Measurements from ENCODE around the gene COL8A1. TPM values are rescaled to one million over a fixed set of nuclear protein-coding genes. Genes with fewer than 3 reads are reported as not detected.
"Not testable (repeated sequence)": the region's sequence is repeated elsewhere in the genome, so short reads cannot be mapped to it uniquely, and the experiment has no call there.

Gene COL8A1
- polyA plus RNA-seq, 3 donors = not detected

DNA sequence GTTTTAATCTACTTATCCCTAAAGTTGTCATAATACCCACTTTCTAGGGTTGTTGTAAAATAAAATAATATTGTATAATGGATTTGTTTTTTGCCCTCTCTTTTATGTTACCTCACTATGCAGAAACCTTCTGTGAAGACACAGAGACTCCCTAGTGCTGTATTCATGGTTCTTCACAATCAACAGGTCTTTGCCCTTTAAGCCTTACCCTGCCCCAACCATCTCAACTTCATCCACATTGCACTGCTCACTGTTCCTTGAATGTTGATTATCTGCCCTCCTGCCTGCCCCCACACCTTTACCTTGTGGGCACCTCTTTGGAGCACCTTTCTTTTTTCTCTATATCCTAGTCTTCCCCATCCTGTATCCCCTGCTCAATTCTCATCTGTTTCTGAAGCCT lies 200.4 kb downstream of the COL8A1 start:
- no peaks in the 10 kb centered on the region for H3K4me1 Mint-ChIP-seq
- H3K9me3 Mint-ChIP-seq = no peaks in the 10 kb centered on the region
- no peaks in the 10 kb centered on the region for H3K79me2 ChIP-seq (ENCODE audit: insufficient read depth, low read length)

DNA sequence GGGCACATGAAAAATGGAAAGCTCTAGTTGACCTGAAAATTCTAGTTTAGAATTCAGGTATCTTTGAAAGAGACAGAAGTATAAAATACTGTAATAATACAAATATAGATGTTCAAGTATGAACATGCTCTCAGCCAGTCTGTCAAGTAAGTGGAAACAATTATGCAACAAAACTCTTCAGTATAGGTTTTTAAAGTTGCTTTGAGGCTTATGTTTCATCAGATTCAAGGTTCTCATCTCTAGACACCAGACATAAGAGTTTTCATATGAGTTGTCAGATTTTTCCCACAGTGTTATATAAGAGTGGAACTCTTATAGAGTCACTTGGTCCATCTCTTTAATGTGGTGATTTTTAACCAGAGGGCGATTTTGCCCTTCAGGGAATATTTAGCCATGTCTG lies 201.2 kb downstream of the COL8A1 start:
- no peak overlapping the region for H2AFZ ChIP-seq (ENCODE audit: insufficient read depth, low read depth, low read length, poor library complexity, severe bottlenecking)
- no peak overlapping the region for H3K27ac ChIP-seq (ENCODE audit: low read depth in 1 of 2, low read length in 2 of 2)
- H3K4me3 ChIP-seq (replicated peaks in 1 of 3; ENCODE audit: low read depth in 2 of 3, low read length in 3 of 3) = no peak overlapping the region
- H3K9me3 Mint-ChIP-seq = no peaks in the 10 kb centered on the region
- no peaks in the 10 kb centered on the region for H3K4me1 ChIP-seq (ENCODE audit: control insufficient read depth in 1 of 2, insufficient read depth in 2 of 2, low read length in 2 of 2)
- no peaks in the 10 kb centered on the region for H3K79me2 ChIP-seq (ENCODE audit: insufficient read depth, low read length)
- intact Hi-C loops (cut with micrococcal nuclease) = loop anchor here (10.0 kb wide), 3 partner anchors 235 to 425 kb away; partner anchors contain the start of gene TBC1D23 (in 1 of the 2)
- DNase-seq = no peak
- no peaks in the 10 kb centered on the region for H4K20me1 ChIP-seq (ENCODE audit: insufficient read depth, low read length)
- no peaks in the 10 kb centered on the region for H3K9me3 ChIP-seq (replicated peaks in 1 of 2; ENCODE audit: control insufficient read depth in 1 of 2, insufficient read depth in 1 of 2, low read length in 2 of 2)
- no peak overlapping the region for H3K9ac ChIP-seq (ENCODE audit: insufficient read depth, low read length, poor library complexity, severe bottlenecking)
- TF ChIP-seq, protein P1, sequence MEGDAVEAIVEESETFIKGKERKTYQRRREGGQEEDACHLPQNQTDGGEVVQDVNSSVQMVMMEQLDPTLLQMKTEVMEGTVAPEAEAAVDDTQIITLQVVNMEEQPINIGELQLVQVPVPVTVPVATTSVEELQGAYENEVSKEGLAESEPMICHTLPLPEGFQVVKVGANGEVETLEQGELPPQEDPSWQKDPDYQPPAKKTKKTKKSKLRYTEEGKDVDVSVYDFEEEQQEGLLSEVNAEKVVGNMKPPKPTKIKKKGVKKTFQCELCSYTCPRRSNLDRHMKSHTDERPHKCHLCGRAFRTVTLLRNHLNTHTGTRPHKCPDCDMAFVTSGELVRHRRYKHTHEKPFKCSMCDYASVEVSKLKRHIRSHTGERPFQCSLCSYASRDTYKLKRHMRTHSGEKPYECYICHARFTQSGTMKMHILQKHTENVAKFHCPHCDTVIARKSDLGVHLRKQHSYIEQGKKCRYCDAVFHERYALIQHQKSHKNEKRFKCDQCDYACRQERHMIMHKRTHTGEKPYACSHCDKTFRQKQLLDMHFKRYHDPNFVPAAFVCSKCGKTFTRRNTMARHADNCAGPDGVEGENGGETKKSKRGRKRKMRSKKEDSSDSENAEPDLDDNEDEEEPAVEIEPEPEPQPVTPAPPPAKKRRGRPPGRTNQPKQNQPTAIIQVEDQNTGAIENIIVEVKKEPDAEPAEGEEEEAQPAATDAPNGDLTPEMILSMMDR (IDR thresholded peaks at IDR 0.05) = no peak
- H3K27ac Mint-ChIP-seq = no peak overlapping the region
- peaks cover 0 to 1% (median 0%) of the 10 kb centered on the region in 3 donors for H3K27me3 Mint-ChIP-seq (ENCODE audit: low read depth in 3 of 3)
- H3K4me2 ChIP-seq (replicated peaks; ENCODE audit: extremely low read depth, low read length, poor library complexity, severe bottlenecking) = no peak overlapping the region
- no peaks in the 10 kb centered on the region for H3K36me3 Mint-ChIP-seq
- WGBS (ENCODE audit: insufficient coverage) = no CpG with 5 or more reads among the region's 1 CpG
- H3K27me3 ChIP-seq (ENCODE audit: control insufficient read depth in 2 of 2, insufficient read depth in 2 of 2, low read length in 2 of 2) = no peaks in the 10 kb centered on the region
- H3K4me3 Mint-ChIP-seq = no peak overlapping the region
- H3K36me3 ChIP-seq (replicated peaks in 1 of 2; ENCODE audit: control insufficient read depth in 1 of 2, insufficient read depth in 2 of 2, low read length in 2 of 2) = no peaks in the 10 kb centered on the region
- H3K4me1 Mint-ChIP-seq = no peaks in the 10 kb centered on the region

More for the DNA sequence above, 200.4 kb downstream of the COL8A1 start:
- Histone ChIP-seq H3K9ac (ENCODE audit: insufficient read depth, low read length, poor library complexity, severe bottlenecking) (no peak overlapping the region), H3K27ac (ENCODE audit: low read depth in 1 of 2, low read length in 2 of 2) (no peak overlapping the region), H3K4me2 (replicated peaks; ENCODE audit: extremely low read depth, low read length, poor library complexity, severe bottlenecking) (no peak overlapping the region), H3K4me3 (replicated peaks in 1 of 3; ENCODE audit: low read depth in 2 of 3, low read length in 3 of 3) (no peak overlapping the region), H3K36me3 (replicated peaks in 1 of 2; ENCODE audit: control insufficient read depth in 1 of 2, insufficient read depth in 2 of 2, low read length in 2 of 2) (no peaks in the 10 kb centered on the region), H3K4me1 (ENCODE audit: control insufficient read depth in 1 of 2, insufficient read depth in 2 of 2, low read length in 2 of 2) (no peaks in the 10 kb centered on the region), H3K9me3 (replicated peaks in 1 of 2; ENCODE audit: control insufficient read depth in 1 of 2, insufficient read depth in 1 of 2, low read length in 2 of 2) (no peaks in the 10 kb centered on the region), H3K27me3 (ENCODE audit: control insufficient read depth in 2 of 2, insufficient read depth in 2 of 2, low read length in 2 of 2) (no peaks in the 10 kb centered on the region), H4K20me1 (ENCODE audit: insufficient read depth, low read length) (no peaks in the 10 kb centered on the region), H2AFZ (ENCODE audit: insufficient read depth, low read depth, low read length, poor library complexity, severe bottlenecking) (no peak overlapping the region)
- H3K36me3 Mint-ChIP-seq = no peaks in the 10 kb centered on the region
- H3K27ac Mint-ChIP-seq = no peak overlapping the region
- no peaks in the 10 kb centered on the region for H3K27me3 Mint-ChIP-seq (ENCODE audit: low read depth in 3 of 3)
- TF ChIP-seq, protein P1 (IDR thresholded peaks at IDR 0.05) = no peak
- H3K4me3 Mint-ChIP-seq = no peak overlapping the region
- no peak for DNase-seq
- intact Hi-C loops (cut with micrococcal nuclease) = loop anchor here (10.0 kb wide), 2 partner anchors 416 to 426 kb away; partner anchors contain the start of gene TBC1D23 (in 1 of the 2)

DNA sequence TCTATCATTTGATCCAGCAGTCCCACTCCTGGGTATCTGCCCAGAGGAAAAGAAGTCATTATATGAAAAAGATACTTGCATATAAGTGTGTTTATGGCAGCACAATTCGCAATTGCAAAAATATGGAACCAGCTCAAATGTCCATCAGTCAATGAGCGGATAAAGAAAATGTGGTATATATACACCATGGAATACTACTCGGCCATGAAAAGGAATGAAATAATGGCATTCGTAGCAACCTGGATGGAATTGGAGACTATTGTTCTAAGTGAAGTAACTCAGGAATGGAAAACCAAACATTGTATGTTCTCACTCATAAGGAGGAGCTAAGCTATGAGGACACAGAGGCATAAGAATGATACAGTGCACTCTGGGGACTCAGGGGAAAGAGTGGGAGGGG lies 203.6 kb downstream of the COL8A1 start:
- not testable (repeated sequence) for H3K27ac ChIP-seq (ENCODE audit: low read depth in 1 of 2, low read length in 2 of 2); H3K36me3 Mint-ChIP-seq; H3K79me2 ChIP-seq (ENCODE audit: insufficient read depth, low read length); H3K4me3 Mint-ChIP-seq; H3K27me3 Mint-ChIP-seq (ENCODE audit: low read depth in 3 of 3); H4K20me1 ChIP-seq (ENCODE audit: insufficient read depth, low read length); H3K27ac Mint-ChIP-seq; H3K4me2 ChIP-seq (replicated peaks; ENCODE audit: extremely low read depth, low read length, poor library complexity, severe bottlenecking); H2AFZ ChIP-seq (ENCODE audit: insufficient read depth, low read depth, low read length, poor library complexity, severe bottlenecking); H3K9ac ChIP-seq (ENCODE audit: insufficient read depth, low read length, poor library complexity, severe bottlenecking); H3K9me3 Mint-ChIP-seq; H3K36me3 ChIP-seq (replicated peaks in 1 of 2; ENCODE audit: control insufficient read depth in 1 of 2, insufficient read depth in 2 of 2, low read length in 2 of 2); H3K9me3 ChIP-seq (replicated peaks in 1 of 2; ENCODE audit: control insufficient read depth in 1 of 2, insufficient read depth in 1 of 2, low read length in 2 of 2); DNase-seq; H3K27me3 ChIP-seq (ENCODE audit: control insufficient read depth in 2 of 2, insufficient read depth in 2 of 2, low read length in 2 of 2); H3K4me3 ChIP-seq (replicated peaks in 1 of 3; ENCODE audit: low read depth in 2 of 3, low read length in 3 of 3)
- peaks cover 12% of the 10 kb centered on the region for H3K4me1 Mint-ChIP-seq
- WGBS (ENCODE audit: insufficient coverage) = no CpG with 5 or more reads among the region's 4 CpGs
- peaks cover 9 to 10% of the 10 kb centered on the region in 2 donors for H3K4me1 ChIP-seq (ENCODE audit: control insufficient read depth in 1 of 2, insufficient read depth in 2 of 2, low read length in 2 of 2)
- intact Hi-C loops (cut with micrococcal nuclease) = loop anchor here in 1 of 2 donors (10.0 kb wide), 1 partner anchor 233 kb away; no protein-coding TSS in a partner anchor
